Measurements from ENCODE around the gene TSSK6. TPM values are rescaled to one million over a fixed set of nuclear protein-coding genes. Genes with fewer than 3 reads are reported as not detected.
A peak's percentile ranks its signal among the peaks of the same experiment; 100 is the strongest.

Gene TSSK6
- total RNA-seq, 1 donor from 2014 or later: 1.2 TPM

DNA sequence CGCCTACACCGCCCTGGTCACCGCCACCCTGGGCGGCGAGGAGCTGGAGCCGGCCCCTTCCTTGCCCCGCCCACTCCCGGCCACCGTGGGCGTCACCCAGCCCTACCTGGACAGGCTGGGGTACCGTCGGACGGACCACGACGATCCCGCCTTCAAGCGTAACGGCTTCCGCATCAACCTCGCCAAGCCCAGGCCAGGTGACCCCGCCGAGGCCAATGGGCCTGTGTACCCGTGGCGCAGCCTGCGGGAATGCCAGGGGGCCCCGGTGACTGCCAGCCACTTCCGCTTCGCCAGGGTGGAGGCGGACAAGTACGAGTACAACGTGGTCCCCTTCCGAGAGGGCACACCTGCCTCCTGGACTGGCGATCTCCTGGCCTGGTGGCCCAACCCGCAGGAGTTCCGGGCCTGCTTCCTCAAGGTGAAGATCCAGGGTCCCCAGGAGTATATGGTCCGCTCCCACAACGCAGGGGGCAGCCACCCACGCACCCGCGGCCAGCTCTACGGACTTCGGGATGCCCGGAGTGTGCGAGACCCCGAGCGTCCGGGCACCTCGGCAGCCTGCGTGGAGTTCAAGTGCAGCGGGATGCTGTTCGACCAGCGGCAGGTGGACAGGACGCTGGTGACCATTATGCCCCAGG is 29.7 kb upstream of the TSSK6 start:
- no peak for DNase-seq (ENCODE audit: low read depth in 2 of 2)

DNA sequence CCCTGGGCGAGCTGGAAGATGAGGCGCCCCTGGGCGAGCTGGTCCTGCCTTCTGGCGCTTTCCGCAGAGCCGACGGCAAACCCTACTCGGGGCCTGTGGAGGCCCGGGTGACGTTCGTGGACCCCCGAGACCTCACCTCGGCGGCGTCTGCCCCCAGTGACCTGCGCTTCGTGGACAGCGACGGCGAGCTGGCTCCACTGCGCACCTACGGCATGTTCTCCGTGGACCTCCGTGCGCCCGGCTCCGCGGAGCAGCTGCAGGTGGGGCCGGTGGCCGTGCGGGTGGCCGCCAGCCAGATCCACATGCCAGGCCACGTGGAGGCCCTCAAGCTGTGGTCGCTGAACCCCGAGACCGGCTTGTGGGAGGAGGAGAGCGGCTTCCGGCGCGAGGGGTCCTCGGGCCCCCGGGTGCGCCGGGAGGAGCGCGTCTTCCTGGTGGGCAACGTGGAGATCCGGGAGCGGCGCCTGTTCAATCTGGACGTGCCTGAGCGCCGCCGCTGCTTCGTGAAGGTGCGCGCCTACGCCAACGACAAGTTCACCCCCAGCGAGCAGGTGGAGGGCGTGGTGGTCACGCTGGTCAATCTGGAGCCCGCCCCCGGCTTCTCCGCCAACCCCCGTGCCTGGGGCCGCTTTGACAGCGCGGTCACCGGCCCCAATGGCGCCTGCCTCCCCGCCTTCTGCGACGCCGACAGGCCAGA is 29.1 kb upstream of the TSSK6 start:
- DNase-seq (ENCODE audit: low read depth in 2 of 2): no peak

DNA sequence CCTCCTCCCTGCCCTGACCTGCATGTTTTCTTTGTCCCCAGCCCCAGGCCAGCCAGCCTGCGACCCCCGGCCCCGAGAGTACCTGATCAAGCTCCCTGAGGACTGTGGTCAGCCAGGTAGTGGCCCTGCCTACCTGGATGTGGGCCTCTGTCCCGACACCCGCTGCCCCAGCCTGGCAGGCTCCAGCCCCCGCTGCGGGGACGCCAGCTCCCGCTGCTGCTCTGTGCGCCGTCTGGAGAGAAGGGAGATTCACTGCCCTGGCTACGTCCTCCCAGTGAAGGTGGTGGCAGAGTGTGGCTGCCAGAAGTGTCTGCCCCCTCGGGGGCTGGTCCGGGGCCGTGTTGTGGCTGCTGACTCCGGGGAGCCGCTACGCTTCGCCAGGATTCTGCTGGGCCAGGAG is 28.3 kb upstream of the TSSK6 start:
- no peak for DNase-seq (ENCODE audit: low read depth in 2 of 2)

DNA sequence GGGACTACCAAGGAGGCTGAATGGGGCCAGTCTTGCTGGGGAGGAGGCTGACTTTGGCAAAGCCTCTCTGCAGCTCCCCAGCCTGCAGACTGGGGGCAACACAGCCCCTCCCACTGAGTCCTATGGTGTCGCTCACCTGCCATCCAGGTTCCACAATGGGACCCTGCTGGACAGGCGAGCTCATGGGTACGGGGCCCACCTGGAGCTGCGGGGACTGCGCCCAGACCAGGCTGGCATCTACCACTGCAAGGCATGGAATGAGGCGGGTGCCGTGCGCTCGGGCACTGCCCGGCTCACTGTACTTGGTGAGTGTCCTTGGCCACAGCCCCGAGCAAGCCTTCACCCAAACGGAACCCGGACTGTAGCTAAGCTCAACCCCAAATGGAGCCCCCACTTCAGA is 27.8 kb upstream of the TSSK6 start:
- DNase-seq (ENCODE audit: low read depth in 2 of 2): no peak

DNA sequence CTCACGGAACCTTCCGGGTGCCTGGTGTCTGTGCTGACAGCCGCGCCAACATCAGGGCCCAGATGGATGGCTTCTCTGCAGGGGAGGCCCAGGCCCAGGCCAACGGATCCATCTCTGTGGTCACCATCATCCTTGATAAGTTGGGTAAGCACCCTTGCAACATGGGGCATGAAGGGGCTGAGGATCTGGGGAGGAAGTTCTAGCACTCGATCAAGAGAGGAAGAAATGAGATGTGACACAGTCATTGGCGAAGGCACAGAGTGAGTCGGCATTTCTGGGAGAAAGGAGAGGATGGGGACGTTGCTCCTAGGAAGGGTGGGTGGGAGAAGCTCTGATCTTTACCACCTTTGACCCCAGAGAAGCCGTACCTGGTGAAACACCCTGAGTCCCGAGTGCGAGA is 27.2 kb upstream of the TSSK6 start:
- DNase-seq (ENCODE audit: low read depth in 2 of 2): no peak

DNA sequence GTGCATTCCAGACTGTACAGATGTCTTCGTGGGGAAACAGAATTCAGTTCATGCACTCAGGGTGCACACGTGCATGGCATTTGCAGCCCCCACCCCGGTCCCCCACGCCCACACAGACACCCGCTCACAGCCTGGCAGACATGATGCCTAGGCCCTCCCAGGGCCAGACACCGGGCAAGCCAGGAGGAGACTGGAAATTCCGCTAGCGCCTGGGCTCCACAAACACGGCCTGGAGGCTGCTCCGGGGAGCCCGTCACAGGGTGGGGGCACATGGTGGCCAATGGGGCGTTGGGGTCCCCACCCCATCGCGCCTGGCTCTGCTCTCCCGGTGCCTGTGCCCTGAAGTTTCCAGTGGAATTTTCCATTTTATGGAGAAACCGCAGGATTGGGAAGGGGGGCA is 26.3 kb upstream of the TSSK6 start:
- no peak for DNase-seq (ENCODE audit: low read depth in 2 of 2)

DNA sequence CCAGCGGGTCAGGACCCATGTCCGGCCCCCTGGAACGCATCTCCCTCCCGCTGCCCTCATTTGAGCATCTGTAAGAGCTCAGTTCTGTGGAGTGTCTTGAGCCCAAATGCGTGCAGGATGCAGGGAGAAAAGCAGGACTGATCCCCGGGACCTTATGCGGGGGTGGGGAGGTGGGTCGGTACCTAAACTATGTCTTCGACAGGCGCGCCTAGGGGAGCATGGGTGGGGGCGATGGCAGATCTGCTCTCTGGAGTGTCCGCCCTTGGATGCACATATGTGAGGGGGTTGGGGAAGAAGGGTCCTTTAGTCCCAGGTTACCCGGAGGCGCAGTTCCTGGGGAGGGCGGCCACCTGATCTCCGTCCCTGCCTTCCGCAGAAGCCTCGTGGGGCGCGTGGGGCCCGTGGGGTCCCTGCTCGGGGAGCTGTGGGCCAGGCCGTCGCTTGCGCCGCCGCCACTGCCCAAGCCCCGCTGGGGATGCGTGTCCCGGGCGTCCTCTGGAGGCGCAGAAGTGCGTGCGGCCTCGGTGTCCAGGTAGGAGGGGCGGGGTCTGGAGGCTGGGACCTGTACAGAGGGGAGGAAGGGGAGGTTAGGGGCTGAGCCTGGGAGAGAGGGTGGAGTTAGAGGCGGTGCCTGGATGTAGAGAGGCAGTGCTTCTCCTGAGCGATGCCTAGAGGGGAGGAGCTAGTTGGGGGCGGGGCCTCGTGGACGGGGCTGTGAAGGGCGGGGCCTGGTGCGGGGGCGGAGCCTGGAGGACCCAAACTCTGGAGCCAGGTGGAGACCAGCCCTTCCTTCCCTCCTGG is 25.6 kb upstream of the TSSK6 start:
- peak; percentile 20 to 38 for DNase-seq (ENCODE audit: low read depth in 2 of 2)

DNA sequence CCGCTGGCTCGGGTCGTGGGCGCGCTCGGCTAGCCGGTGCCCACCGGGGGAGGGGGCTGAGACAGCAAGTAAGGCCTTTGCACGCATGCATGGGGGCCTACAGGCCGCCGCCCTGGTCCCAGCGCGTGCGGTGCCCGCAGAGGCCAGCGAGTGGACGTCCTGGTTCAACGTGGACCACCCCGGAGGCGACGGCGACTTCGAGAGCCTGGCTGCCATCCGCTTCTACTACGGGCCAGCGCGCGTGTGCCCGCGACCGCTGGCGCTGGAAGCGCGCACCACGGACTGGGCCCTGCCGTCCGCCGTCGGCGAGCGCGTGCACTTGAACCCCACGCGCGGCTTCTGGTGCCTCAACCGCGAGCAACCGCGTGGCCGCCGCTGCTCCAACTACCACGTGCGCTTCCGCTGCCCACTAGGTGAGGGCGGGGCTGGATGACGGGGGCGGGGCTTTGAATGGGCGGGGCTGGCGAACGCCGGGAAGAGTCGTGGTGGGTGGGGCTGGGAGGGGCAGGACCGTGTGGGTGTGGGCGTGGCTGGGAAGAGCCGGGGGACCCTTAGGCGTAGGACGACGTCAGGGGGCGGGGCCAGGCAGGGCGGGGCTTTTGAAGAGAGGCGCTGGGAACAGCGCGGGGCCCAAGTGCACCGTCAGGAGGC is 24.8 kb upstream of the TSSK6 start:
- DNase-seq (ENCODE audit: low read depth in 2 of 2): peak; percentile 29 to 37

DNA sequence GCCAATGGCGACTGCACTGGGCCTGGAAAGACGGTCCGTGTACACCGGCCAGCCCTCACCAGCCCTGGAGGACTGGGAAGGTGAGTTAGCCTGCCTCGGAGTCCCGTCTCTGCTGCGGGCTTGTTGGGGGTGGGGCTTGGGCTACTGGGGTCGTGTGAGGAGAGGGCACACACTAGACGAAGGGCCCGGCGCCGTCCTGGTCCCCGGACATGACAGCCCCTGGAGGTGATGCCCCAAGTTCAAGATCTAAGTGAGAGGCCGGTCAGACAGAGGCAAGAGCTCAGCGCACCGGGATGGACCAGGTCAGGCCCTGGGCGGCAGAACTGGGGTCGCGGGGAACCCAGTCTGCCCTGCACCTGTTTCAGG is 24.3 kb upstream of the TSSK6 start:
- no peak for DNase-seq (ENCODE audit: low read depth in 2 of 2)

DNA sequence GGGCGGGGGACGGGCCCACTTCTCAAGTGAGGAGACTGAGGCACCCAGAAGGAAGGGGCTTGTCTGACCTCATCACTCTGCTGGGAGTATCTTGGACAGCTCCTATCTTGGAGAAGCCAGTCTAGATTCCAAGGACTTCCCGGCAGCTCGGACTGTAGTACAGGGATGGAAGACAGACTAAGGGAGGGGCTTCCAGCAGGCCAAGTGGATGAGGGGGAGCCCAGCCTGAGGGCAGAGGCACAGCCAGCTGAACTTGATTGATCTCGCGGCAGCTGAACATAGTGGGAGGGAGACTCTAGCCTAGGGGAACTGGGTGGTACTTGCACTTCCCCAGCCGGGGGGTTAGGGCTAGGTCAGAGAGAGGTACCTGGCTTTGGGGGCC is 23.4 kb upstream of the TSSK6 start:
- no peak for DNase-seq (ENCODE audit: low read depth in 2 of 2)

DNA sequence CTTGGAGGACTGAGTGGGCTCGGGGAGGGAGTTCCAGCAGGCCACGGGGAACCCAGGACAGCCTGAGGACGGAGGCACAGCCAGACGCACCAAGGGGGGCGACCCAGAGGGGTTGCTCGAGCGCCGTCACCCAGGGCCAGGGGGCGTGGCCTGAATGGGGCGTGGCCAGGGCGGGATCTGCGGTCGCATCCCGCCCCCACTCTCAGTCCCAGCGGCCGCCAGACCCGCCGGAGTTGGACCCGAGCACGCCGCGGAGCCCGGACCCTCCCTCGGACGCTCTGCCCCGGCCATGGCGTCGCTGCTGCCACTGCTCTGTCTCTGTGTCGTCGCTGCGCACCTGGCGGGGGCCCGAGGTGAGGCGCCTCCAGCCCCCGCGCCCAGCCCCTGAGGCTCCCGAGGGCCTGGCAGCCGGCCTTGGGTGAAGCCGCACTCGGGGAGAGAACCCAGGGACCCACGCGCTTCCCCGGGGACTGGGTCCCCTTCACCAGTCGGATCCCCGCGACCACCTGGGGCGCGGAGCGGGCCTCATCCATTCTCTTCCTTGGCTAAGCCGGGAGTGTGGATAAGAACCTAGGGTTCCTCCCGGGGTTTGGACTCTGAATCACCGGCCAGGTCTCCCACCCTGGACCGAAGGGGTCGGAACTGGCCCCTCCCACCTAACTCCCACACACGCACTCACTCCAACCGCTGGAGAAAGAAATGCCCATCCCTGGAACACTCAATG is 22.9 kb upstream of the TSSK6 start, which contains the start of gene CILP2:
CILP2 (plus strand) TSS at position 205 of the 724 bp plus-strand sequence; CDS start at position 290, 85 bp downstream.
- DNase-seq (ENCODE audit: low read depth in 2 of 2): no peak

DNA sequence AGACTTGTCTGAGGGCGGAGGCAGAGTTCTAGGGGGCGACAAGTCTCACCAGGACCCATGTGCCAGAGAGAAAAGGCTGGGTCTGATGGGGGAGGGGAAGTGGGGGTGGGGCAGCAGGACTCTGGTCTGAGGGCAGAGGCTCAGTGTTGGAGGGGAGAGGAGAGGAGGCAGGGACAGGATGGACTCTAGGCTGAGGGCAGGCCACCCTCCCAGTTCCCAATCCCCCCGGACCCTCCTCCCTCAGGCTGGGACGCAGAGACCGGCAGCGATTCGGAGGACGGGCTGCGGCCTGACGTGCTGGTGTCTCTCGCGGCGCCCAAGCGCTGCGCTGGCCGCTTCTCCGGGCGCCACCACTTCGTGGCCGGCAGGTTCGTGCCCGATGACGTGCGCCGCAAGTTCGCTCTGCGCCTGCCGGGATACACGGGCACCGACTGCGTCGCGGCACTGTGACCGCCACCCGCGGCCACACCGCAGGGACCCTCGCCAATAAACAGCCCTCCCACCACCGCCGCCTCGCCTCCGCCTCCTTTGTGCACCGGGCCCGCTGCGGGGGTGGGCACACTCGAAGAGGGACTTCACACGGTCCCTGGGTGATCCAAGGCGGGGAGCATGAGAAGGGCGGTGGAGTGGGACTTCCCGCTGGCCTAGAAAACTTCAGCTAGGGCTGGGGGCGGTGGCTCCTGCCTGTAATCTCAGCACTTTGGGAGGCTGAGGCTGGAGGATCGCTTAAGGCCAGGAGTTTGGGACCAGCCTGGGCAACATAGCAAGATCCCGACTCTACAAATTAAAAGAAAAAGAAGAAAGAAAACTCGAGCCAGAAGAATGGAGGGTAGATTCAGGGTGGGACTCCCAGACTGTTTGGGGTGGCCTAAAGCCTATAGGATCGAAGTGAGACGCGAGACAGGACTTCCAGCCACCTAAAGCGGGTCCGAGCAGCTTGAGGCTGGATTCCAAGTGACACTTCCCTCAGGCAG is 22.0 kb upstream of the TSSK6 start:
- DNase-seq (ENCODE audit: low read depth in 2 of 2): peak in 1 of 2 donors; percentile 36

DNA sequence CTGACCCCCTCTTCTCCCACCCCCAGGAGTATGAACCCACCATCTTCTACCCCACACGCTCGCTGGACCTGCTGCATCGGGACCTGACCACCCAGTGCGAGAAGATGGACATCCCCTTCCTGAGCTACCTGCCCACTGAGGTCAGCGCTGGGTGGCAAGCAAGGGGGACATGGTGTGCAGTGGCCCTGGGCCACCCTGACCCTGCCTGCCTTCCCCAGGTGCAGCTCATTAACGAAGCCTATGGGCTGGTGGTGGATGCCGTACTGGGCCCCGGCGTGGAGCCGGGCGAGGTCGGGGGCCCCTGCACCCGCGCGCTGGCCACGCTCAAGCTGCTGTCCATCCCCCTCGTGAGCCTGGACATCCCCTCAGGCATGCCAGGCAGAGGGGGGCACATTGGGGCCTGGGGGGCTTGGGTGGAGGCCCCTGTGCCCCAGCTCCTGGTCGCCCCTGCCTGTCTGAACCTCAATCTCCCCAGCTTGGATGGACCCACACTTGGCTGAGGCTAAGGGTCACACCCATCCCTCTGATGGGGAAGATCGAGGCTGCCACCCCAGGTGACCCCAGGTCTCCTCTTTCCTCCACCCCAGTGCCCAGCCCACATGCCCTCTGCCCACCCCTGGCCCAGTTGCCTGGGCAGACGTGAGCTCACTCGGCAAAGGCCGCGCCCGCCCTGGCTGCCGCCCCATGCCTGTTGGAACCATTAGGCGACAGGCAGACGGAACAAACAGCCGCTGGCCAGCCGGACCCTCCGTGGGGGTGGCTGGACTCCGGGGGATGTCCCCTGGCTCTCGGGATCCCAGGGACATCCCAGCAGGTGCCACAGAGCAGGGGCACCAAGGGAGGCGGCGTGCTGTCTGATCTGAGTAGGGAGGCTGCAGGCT is 20.2 kb upstream of the TSSK6 start:
- no peak for DNase-seq (ENCODE audit: low read depth in 2 of 2)

DNA sequence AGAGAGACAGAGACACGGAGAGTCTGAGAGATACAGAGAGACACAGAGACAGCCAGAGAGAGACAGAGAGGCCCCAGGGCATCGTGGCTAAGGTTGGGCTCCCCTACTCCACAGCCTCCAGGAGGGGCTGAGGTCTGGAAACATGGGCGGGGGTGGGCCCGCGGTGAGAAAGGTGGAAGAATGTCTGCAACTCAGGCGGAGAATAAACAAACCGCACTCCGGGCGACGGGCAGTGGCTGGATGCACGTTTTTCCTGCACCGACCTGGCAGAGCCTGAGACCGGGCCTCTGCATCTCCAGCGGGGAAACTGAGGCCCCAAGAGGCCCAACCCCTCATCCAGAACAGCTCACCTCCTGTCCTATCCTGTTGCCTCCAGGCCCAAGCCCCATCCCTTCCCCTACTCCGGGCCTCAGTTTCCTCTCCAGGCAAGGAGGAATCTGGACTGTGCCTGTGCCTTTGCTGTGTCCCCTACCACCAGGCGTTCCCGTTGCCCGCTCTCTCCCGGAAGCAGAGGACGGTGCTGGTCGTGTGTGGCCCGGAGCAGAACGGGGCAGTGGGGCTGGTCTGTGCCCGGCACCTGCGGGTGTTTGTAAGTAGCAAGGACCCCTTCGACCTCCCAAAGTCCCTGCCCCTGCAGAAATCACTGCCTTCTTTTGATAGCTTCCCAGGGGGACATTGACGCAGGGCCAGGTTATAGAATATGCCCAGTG is 19.4 kb upstream of the TSSK6 start:
- no peak for DNase-seq (ENCODE audit: low read depth in 2 of 2)

DNA sequence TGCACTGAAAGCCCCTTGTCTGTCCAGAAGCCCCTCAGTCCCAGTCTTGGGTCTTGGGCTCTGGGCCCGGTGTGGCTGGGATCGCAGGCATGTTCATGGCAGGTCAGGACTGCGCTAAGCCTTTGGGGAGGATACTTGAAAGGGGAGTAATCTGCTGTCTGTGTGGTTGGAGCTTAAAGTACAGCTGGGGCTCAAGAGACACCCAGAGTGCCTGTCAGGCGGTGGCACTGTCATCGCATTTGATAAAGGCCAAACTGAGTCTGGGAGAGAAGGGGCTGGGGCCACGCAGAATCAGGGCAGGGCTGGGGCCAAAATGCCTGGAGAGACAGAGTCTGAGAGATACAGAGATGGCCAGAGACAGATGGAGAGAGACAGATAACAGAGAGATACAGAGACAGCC is 18.5 kb upstream of the TSSK6 start:
- no peak for DNase-seq (ENCODE audit: low read depth in 2 of 2)

DNA sequence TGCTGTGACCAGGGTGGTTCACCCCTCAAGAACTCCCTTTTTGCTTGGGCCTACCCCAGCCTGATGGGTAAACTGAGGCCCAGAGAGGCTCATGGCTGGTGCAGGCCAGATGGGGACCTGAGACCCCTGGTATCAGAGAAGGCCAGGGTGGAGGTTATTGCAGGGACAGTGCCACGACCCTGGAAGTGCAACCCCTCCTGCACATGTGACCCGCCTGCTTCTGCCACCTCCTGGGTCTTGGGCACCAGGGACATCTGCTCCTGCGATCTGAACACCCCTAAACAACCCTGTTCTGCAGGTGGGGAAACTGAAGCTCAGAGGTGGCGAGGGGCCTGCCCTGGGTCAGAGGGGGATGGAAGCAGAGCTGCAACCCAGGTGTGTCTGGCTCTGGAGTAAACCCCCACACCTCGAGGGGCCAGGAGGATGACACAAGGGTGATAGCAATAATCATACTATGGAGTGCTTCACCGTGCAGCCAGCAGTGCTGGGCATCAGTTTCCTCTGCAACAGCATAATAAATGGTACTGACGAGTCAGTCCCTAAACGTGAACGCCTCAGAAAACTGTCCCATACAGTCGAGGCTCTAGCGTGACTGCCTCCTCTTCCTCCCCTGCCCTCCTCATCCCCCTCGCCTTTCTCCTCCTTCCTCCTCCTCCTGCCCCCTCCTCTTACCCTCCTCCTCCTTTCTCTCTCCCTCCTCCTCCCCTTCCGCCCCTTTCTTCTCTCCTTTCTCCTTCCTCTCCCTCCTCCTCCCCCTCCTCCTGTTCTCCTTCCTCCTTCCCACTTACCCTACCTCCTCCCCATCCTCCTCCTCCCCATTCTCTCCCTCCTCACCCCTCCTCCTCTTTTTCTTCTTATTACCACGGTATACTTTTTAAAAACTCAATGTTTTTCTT is 17.7 kb upstream of the TSSK6 start:
- DNase-seq (ENCODE audit: low read depth in 2 of 2): no peak

DNA sequence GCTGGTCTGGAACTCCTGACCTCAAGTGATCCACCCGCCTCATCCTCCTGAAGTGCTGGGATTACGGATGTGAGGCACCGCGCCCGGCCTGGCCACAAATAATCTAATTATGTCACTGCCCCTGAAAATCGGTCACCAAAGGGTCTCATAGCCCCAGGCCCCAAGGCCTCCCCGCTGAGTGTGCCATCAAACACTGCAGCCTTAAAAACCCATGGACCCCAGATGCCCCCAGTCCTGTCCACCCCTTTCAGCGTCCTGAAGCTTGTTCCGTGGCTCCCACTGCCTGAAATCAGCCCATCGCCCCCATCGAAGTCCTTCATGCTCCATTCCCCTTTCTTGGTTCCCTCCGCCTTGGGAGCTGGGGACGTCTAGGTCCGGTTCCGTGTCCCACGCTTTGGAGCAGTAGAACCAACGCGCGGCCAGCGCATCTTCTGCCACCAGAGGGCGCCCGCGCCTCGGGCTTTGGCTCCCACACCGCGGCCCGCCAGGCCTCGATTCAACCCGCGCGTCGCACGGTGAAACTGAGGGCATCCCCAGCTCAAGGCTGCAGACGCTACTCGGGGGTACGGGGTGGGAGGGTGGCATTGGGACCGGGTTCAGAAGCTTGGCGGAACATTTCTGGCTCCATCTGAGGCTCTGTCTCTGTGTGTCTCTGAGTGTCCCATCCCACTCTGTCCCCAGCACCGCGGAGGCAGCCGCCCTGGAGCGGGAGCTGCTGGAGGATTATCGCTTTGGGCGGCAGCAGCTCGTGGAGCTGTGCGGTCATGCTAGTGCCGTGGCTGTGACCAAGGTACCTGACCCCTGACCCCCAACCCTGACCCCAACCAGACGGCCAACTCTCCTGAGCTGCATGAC is 16.8 kb upstream of the TSSK6 start:
- DNase-seq (ENCODE audit: low read depth in 2 of 2): peak; percentile 58 to 74

All from lung microvascular endothelial cell (primary cell).